HS-5 (cell line): ENCODE measurements around the gene YEATS2.
"Not testable (repeated sequence)": the region's sequence is repeated elsewhere in the genome, so short reads cannot be mapped to it uniquely, and the experiment has no call there.

Source experiments
- DNase-seq: peaks from one replicate; pipeline ENCODE4 v3.0.0-alpha.2; 2012; ENCODE audit warnings: low read depth

The YEATS2 gene

DNA sequence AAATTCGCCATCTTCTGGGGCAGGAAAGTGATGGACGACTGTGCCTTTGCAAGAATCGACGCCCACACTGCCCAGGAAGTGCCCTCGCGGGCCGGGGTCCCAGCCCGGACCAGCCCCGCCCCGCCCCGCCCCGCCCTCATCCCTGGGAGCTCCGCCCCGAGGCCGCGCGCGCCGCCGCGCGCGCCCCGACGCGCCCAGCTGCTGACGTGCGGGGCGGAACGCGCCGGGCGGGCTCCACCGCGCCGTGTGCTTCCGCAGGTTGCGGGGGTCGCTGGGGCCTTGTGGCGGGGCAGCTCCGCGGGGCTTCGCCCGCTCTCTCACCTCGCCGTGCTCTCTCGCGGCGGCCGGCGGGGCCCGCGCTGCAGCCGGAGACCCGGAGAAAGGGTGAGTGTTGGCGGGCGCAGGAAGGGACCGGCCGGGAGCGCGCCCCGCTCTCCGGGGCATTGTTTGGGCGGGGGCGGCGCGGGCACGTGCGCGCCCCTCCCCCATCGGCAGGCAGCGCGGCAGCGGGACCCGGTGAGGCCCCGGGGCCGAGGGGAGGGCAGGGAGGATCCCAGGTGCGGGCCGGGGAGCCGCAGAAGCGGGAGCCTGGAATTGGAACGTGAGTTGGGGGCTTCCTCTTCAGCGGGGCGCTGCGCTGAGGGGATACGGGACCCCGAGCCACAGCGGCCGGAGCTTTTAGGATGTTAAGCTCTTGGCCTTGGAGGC, at the start of gene YEATS2:
YEATS2 (plus strand) TSS at position 188 of the 708 bp plus-strand sequence. CDS start 17,366 bp downstream, outside the sequence.
- no peak for DNase-seq

DNA sequence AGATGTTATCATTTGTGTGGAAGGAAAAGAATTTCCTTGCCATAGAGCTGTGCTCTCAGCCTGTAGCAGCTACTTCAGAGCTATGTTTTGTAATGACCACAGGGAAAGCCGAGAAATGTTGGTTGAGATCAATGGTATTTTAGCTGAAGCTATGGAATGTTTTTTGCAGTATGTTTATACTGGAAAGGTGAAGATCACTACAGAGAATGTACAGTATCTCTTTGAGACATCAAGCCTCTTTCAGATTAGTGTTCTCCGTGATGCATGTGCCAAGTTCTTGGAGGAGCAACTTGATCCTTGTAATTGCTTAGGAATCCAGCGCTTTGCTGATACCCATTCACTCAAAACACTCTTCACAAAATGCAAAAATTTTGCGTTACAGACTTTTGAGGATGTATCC, 47.0 kb upstream of the YEATS2 start:
- DNase-seq = no peak

DNA sequence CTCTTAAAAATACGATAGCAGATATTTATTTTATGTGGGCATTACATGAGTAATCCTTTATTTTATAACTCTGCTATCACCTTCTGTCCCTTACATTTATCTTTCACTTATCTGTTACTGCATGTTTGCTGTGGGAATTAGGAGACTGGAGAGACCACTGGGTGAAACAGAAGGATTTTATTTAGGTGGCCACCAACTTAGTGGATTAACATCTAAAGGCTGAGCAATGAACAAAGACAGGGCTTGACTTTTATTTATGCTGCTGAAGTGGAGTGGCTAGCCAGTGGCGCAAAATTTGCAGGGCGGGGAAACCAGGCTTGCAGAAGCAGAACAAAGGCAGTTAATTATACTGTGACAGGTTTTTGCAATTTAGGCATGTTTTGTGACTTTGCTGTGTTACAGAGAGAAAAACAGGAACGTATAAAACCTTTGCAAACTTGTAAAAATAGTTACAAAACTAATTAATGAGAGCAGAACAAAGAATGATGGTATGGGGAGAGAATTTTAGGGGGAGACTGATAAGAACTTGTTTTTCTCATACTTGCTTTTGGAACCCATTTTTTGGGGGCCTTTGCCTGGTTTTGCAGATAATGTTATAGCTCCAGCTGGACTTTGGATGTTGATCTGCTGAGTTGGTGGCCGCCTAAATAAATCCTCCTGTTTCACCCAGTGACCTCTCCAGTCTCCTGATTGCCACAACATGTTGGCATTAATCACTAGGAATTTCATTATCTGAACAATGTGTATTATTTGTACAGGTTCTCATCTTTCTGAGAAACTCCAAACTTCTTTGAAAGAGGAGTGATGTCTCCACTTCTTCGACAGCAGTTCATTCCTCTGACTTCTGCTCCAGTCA, 44.2 kb upstream of the YEATS2 start:
- DNase-seq = no peak

GRCh38 chr3:183654727-183655126, 42.9 kb upstream of the YEATS2 start:
- DNase-seq = no peak

DNA sequence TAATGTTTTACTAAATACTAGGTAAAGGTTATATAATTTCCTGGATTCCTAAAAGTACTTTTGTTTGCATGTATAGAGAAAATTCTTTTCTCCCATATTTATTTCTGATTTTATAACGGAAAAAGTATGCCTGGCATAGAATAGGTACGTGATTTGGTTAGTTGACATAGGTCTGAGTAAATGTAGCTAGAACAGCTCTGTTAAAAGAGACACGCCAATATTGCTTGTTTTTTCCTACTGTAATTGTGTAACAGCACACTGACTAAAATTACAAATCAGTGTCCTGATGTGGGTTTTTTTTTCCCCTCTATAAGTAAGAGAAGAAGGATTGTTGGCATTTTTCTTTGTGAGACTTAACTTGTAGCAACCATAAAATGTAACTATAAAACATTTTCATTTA, 35.5 kb upstream of the YEATS2 start:
- no peak for DNase-seq

DNA sequence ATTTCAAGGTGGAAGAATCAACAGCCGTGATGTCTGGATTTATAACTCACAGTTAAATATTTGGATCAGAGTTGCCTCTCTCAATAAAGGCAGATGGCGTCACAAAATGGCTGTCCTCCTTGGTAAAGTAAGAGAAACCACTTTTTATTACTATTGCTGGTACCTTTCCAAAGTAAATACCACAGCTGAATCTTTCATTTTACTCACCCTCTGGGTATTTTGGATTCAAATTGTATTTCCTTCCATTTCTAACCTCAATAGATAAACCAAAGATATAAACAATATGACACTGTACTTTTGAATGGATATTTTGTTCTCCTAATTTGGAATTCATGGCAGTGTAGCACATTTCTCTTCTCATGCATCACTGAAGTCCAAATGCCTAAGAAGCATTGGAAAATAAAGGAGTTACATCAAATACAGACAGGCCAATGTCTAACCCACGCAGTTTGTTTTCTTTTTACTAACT, 32.6 kb upstream of the YEATS2 start:
- peak; percentile 81 for DNase-seq

DNA sequence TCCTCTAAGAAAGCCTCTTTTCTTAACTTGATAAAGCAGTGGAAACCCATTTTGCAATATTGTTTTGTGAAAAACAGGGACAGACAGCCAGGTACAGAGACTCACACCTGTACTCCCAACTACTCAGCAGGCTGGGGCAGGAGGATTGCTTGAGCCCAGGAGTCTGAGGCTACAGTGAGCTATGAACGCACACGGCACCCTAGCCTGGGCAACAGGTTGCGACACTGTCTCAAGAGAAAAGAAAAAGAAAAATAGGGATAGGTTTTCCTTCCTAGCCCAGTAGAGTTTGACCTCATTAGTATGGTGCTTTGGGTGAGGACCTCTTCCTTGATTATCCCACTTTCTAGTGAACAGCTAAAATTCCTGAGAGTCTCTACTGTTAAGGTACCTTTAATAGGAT, 17.5 kb upstream of the YEATS2 start:
- no peak for DNase-seq

GRCh38 chr3:183687705-183688104, 9.9 kb upstream of the YEATS2 start:
- DNase-seq = no peak

DNA sequence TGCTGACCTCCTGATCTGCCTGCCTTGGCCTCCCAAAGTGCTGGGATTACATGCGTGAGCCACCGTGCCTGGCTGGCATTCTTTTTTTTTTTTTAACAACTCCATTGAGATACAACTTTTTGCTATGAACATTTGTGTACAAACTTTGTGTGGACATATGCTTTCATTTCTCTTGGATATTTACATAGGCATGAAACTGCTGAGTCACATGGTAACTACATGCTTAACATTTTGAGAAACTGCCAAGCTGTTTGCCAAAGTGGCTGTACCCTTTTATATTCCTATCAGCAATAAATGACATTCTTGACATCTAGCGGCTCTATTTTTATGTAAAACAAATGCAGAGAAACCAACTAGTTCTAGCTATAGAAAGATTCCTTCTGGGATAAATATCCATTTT, 8.7 kb upstream of the YEATS2 start:
- DNase-seq = no peak

GRCh38 chr3:183689621-183690020, 8.0 kb upstream of the YEATS2 start:
- DNase-seq = not testable (repeated sequence)

GRCh38 chr3:183690402-183690995, 7.1 kb upstream of the YEATS2 start:
- no peak for DNase-seq

- no peak for DNase-seq
Measured at GRCh38 chr3:183692436-183692835, 5.2 kb upstream of the YEATS2 start.

- no peak for DNase-seq
Measured at GRCh38 chr3:183695569-183696364, 1.8 kb upstream of the YEATS2 start.

GRCh38 chr3:183697123-183697609, 431 bp upstream of the YEATS2 start:
- no peak for DNase-seq

DNA sequence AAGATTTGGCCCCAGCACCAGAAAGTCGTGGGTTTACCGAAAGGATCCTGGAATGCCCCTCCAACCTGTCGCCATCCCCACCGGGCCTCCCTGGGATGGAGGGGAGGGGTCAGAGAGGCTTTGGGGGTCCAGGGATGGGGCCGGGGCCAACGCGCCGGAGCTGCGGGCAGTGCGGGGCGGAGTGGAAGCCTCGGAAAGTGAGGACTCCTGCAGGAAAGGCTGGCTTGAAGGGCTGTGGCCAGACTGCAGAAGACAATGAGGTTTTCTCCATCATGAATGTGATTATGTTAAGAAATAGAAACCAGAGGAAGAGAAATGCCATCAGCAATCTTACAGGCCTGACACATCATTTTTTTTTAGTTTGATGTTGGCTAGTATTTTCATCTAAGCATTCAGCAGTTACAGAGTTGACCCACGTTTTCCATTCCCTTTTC, 738 bp downstream of the YEATS2 start:
- DNase-seq = no peak

GRCh38 chr3:183698756-183699155, 1.2 kb downstream of the YEATS2 start:
- no peak for DNase-seq

GRCh38 chr3:183699238-183699947, 1.8 kb downstream of the YEATS2 start:
- no peak for DNase-seq

GRCh38 chr3:183701744-183702143, 4.1 kb downstream of the YEATS2 start:
- DNase-seq = no peak

GRCh38 chr3:183703892-183704291, 6.3 kb downstream of the YEATS2 start:
- not testable (repeated sequence) for DNase-seq

DNA sequence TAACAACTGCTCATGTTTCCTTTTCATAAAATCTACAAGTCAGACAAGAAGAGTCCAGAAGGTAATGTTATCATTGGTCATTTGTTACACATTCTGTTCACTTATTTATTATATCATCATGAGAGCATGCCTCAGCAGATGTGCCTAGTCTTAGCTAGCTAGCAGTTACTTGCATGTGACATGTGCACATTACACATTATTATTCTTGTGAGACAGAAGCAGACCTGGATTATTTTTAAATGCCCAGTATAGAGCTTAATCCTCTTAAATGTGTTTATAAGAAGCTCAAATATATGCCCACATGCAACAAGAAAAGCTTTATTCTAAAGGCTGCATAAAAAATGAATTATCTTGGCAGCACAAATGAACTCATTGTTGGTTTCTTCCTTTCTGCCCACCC, 12.6 kb downstream of the YEATS2 start:
- DNase-seq = no peak

- DNase-seq = no peak
Measured at GRCh38 chr3:183711516-183711915, 13.9 kb downstream of the YEATS2 start.
